Loucy (cell line): Measurements from ENCODE around the gene PTCHD4.

ENCODE experiments used
- H2AFZ ChIP-seq: fragments of 200-600 bp; sonication (generic); 2 replicates; pipeline ENCODE4 v1.6.0; 2016; ENCODE audit warnings: antibody characterized with exemption, mild to moderate bottlenecking, low read length, moderate library complexity
- H3F3A ChIP-seq: fragments of 200-600 bp; 2 replicates; pipeline ENCODE4 v1.6.0; 2016; ENCODE audit warnings: antibody characterized with exemption, low read depth, mild to moderate bottlenecking
- H3K27me3 ChIP-seq: fragments of 200-600 bp; sonication (generic); 2 replicates; pipeline ENCODE4 v1.6.1; 2014; ENCODE audit warnings: low read length, mild to moderate bottlenecking; ENCODE audit not compliant: insufficient read depth, poor library complexity, severe bottlenecking
- H3K36me3 ChIP-seq: fragments of 200-600 bp; sonication (generic); 2 replicates; pipeline ENCODE4 v1.6.1; 2016; ENCODE audit warnings: low read length; ENCODE audit not compliant: insufficient read depth
- H3K4me1 ChIP-seq: fragments of 200-600 bp; sonication (generic); 2 replicates; pipeline ENCODE4 v1.5.1; 2014; ENCODE audit warnings: low read length, mild to moderate bottlenecking; ENCODE audit not compliant: insufficient read depth, poor library complexity, severe bottlenecking
- H3K4me2 ChIP-seq: fragments of 200-600 bp; sonication (generic); 2 replicates; pipeline ENCODE4 v1.6.0; 2014; ENCODE audit warnings: antibody characterized with exemption, low read length, low read depth, mild to moderate bottlenecking; ENCODE audit not compliant: poor library complexity, severe bottlenecking
- H3K4me3 ChIP-seq: fragments of 200-600 bp; sonication (generic); 2 replicates; pipeline ENCODE4 v1.5.1; 2014; ENCODE audit warnings: low read length, mild to moderate bottlenecking, mixed read lengths; ENCODE audit not compliant: poor library complexity, severe bottlenecking
- H3K79me2 ChIP-seq: fragments of 200-600 bp; sonication (generic); 2 replicates; pipeline ENCODE4 v1.6.1; 2014; ENCODE audit warnings: low read length; ENCODE audit not compliant: insufficient read depth
- H3K9ac ChIP-seq: fragments of 200-600 bp; sonication (generic); 2 replicates; pipeline ENCODE4 v1.6.0; 2014; ENCODE audit warnings: mild to moderate bottlenecking, low read depth, low read length, moderate library complexity; ENCODE audit not compliant: poor library complexity, severe bottlenecking
- H3K9me2 ChIP-seq: fragments of 200-600 bp; sonication (generic); replicated peaks from 2 replicates; pipeline ENCODE4 v1.6.1; 2016; ENCODE audit warnings: low read depth, low read length, mixed read lengths
- H3K9me3 ChIP-seq: fragments of 200-600 bp; sonication (generic); 2 replicates; pipeline ENCODE4 v1.6.1; 2014; ENCODE audit warnings: mild to moderate bottlenecking, antibody characterized with exemption, low read length, low read depth; ENCODE audit not compliant: insufficient read depth
- H4K20me1 ChIP-seq: fragments of 200-600 bp; sonication (generic); 2 replicates; pipeline ENCODE4 v1.6.0; 2014; ENCODE audit warnings: antibody characterized with exemption, low read length, mild to moderate bottlenecking; ENCODE audit not compliant: insufficient read depth, poor library complexity, severe bottlenecking
- CTCF ChIP-seq: fragments of 200-600 bp; sonication (generic); conservative IDR thresholded peaks from 2 replicates; pipeline ENCODE4 v1.5.1; 2014; ENCODE audit warnings: mild to moderate bottlenecking, antibody characterized with exemption, low read length
- EZH2phosphoT487 ChIP-seq: fragments of 200-600 bp; IDR thresholded peaks from 2 replicates; pipeline ENCODE4 v1.6.1; 2018; ENCODE audit warnings: antibody characterized with exemption, mild to moderate bottlenecking, moderate library complexity, borderline replicate concordance

Gene PTCHD4

GRCh38 chr6:48092550-48093217 lies 18.3 kb downstream of the PTCHD4 start:
- Histone ChIP-seq H3K9me2 (no peaks in the 10 kb centered on the region), H3K4me1 (no peaks in the 10 kb centered on the region), H4K20me1 (no peaks in the 10 kb centered on the region), H3K79me2 (no peaks in the 10 kb centered on the region), H3K36me3 (no peaks in the 10 kb centered on the region), H3K4me3 (no peak overlapping the region), H3K27me3 (no peaks in the 10 kb centered on the region), H2AFZ (no peak overlapping the region), H3F3A (no peaks in the 10 kb centered on the region), H3K4me2 (no peak overlapping the region), H3K9me3 (no peaks in the 10 kb centered on the region), H3K9ac (no peak overlapping the region)
- TF ChIP-seq EZH2phosphoT487 (no peak), CTCF (no peak)

- Histone ChIP-seq H3K36me3 (no peaks in the 10 kb centered on the region), H4K20me1 (no peaks in the 10 kb centered on the region), H3K9ac (no peak overlapping the region), H2AFZ (no peak overlapping the region), H3K79me2 (no peaks in the 10 kb centered on the region), H3K9me3 (no peaks in the 10 kb centered on the region), H3K4me1 (no peaks in the 10 kb centered on the region), H3K27me3 (no peaks in the 10 kb centered on the region), H3K9me2 (no peaks in the 10 kb centered on the region), H3K4me3 (no peak overlapping the region), H3K4me2 (no peak overlapping the region), H3F3A (no peaks in the 10 kb centered on the region)
- TF ChIP-seq EZH2phosphoT487 = no peak
Measured at GRCh38 chr6:48090546-48090945, 20.5 kb downstream of the PTCHD4 start.

- Histone ChIP-seq H3K4me2 (no peak overlapping the region), H3K4me1 (no peaks in the 10 kb centered on the region), H2AFZ (peak overlapping the region; percentile 66; the same call in 1 of the 2 replicates), H3K4me3 (no peak overlapping the region), H3F3A (no peaks in the 10 kb centered on the region), H3K9me3 (no peaks in the 10 kb centered on the region), H3K9ac (no peak overlapping the region), H3K27me3 (no peaks in the 10 kb centered on the region), H3K79me2 (no peaks in the 10 kb centered on the region), H4K20me1 (no peaks in the 10 kb centered on the region), H3K9me2 (no peaks in the 10 kb centered on the region), H3K36me3 (no peaks in the 10 kb centered on the region)
- TF ChIP-seq CTCF (peak; percentile 52), EZH2phosphoT487 (no peak)
Measured at GRCh38 chr6:48087448-48087847, 23.5 kb downstream of the PTCHD4 start.

GRCh38 chr6:48086187-48086586 lies 24.8 kb downstream of the PTCHD4 start:
- Histone ChIP-seq H3F3A (no peaks in the 10 kb centered on the region), H4K20me1 (no peaks in the 10 kb centered on the region), H3K4me1 (no peaks in the 10 kb centered on the region), H3K4me2 (no peak overlapping the region), H3K36me3 (no peaks in the 10 kb centered on the region), H3K9ac (no peak overlapping the region), H3K79me2 (no peaks in the 10 kb centered on the region), H2AFZ (no peak overlapping the region), H3K4me3 (no peak overlapping the region), H3K27me3 (no peaks in the 10 kb centered on the region), H3K9me3 (no peaks in the 10 kb centered on the region), H3K9me2 (no peaks in the 10 kb centered on the region)
- peak; percentile 23; the same call in 1 of the 2 replicates for TF ChIP-seq CTCF
- no peak for TF ChIP-seq EZH2phosphoT487
